Inflammatory macrophage treated with lipopolysaccharide for 1 hour (primary cell): ENCODE data around the gene LRRC9.
"Not testable (repeated sequence)": the region's sequence is repeated elsewhere in the genome, so short reads cannot be mapped to it uniquely, and the experiment has no call there.

Experiments used
- DNase-seq, 2 donors: peaks; one replicate each; pipeline ENCODE4 v3.0.0-alpha.2; 2020 to 2022

Gene LRRC9

DNA sequence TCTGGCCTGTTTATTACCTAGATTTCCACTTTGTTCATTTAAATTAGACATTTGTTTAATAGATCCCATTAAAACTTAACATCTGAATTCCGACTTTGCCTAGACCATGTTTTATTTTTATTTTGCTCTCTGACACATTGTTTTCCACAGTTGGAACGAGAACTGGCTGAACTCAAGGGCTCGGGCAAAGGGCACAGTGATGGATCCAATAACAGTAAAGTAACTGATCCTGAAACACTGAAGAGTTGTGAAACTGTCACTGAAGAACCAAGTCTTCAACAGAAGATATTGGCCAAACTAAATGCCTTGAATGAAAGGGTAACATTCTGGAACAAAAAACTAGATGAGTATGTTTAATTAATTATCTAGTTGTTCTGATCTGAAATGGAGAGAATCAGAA lies 39.7 kb downstream of the LRRC9 start:
- DNase-seq, result no peak

- no peak for DNase-seq
These were observed 41.6 kb downstream of the LRRC9 start for GRCh38 chr14:59961518-59962062.

DNA sequence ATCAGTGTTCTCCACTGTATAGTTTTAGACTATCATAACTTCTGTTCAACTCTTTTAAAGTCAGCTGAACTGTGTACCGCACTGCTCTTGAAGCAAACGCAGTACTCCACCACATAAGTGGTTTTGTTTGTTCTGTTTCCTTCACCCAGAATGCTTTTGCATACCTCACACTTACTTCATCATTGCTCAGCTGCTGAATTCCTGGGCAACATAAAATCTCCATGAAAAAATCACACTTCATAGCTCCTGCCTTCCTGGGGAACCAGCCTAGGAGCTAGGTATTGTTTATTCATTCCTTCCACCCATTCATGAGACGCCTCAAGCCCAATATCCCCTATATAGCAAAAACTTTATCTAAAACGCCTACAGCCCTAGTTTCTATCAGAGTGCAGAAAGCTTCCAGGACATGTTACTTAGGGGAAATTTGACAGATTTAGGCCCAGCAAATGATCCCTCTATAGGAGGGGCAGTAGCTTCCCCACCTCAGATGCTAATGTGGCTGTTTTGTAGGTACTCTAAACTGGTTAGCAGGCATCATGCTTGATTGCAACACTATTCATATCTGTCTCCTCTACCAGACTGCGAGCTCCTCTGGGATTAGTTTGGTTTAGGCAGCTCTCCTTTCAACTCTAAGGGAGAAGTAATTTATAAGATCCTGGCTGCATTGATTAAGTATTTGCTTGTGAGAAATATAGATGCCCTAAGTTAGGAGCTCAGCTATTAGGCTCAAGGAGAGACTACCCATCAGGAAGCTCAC lies 44.5 kb downstream of the LRRC9 start:
- no peak for DNase-seq

- DNase-seq, result no peak
These were observed 49.4 kb downstream of the LRRC9 start for GRCh38 chr14:59969319-59969718.

GRCh38 chr14:59981564-59981963 lies 61.6 kb downstream of the LRRC9 start:
- no peak for DNase-seq

- no peak for DNase-seq
These were observed 63.1 kb downstream of the LRRC9 start for GRCh38 chr14:59983048-59983447.

DNA sequence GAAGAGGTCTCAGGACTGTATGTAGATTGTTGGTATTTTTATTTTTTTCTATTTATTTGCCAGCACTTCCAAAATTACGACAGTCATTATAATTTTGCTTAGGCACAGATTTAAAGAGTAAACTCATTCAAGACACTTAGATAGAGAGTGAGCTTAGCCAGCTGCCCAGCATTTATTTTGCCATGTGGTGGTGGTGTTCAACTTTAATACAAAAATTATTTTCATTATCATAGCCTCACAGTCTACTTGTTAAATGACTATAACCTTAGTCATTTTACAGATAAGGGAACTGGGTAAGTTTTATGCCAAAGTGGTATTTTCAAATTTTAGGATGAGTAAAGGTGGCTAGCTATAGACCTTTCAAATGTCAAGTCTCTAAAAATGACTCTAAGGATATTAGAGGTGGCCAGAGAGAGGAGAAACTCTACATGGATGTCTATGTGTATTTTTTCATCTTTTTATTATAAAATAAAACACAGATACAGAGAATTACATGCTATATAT lies 66.7 kb downstream of the LRRC9 start:
- no peak for DNase-seq

GRCh38 chr14:59997449-59997848 lies 77.5 kb downstream of the LRRC9 start:
- DNase-seq, result no peak

- no peak for DNase-seq
These were observed 78.0 kb downstream of the LRRC9 start for GRCh38 chr14:59997966-59998365.

DNA sequence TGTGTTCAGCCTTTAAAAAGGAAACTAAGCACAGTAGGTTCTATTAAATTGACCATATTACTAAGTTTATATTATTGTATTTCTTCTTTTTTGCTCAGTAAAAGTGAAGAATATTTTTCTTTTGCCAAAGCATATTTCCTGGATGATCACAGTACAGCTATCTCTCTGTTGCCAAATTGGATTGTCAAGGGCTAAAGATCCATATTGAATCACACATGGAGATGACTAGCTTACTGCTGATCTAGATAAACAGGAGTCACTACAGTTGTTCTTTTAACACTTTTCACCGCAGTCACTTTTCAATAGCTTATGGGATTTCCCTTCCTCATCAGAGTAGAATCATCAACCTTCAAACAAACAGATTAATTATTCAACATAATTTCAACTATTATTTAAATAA lies 78.6 kb downstream of the LRRC9 start:
- DNase-seq, result no peak

DNA sequence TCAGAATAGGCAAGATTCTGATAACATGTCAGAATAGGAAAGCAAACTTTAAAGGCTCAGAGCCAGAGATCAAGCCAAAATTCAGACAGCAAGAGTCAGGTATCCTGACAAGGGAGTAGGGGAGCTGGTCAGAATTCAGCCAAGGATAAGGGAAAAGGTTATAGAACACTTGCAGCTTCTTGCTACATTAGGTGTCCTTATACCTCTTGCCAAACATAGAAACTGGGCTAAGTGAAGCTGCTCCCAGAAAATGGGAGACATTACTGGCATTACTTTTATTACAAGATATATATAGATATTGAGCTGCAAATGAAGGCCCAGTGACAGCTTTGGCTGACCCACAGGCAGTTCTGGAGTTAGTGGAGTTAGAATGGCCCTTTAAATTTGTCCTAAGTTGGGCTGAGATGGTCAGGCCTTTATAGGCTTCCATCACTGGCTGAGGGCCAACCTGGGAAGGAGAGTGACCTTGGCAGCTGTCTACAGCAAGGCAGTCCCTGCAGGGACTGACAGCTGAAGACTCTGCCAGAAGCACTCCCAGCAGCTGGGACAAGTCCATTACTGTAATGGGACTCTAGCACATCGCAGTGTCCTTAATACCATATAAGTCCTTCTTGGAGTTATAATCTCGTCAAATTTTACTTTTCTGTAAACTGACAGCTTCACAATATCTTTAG lies 83.0 kb downstream of the LRRC9 start:
- no peak for DNase-seq

GRCh38 chr14:60003991-60004390 lies 84.0 kb downstream of the LRRC9 start:
- no peak for DNase-seq

- DNase-seq, result no peak
These were observed 88.1 kb downstream of the LRRC9 start for GRCh38 chr14:60008042-60008441.

DNA sequence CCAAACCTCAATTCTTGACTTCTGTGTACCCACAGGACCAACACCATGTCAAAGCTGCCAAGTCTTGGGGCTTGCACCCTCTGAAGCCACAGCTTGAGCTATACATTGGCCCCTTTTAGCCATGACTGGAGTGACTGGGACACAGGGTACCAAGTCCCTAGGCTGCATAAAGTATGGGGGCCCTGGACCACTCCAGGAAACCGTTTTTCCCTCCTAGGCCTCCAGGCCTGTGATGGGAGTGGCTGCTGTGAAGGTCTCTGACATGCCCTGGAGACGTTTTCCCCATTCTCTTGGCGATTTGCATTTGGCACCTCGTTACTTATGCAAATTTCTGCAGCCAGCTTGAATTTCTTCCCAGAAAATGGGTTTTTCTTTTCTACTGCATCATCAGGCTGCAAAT lies 90.3 kb downstream of the LRRC9 start:
- DNase-seq, result not testable (repeated sequence)

DNA sequence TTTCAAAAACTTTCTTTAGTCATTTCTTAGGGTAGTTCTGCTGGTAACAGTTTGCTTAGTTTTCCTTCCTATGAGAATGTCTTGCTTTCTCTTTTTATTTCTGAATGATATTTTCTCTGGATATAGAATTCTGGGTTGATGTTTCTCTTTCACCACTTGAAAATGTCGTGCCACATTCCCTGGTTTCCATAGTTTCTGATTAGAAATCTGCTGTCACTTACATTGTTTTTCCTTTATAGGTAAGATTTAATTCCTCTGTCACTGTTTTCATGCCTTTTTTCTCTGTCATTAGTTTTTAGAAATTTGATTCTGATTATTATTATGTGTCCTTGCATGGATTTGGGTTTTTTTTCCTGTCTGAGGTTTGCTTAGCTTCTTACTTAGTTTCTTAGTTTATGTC lies 94.5 kb downstream of the LRRC9 start:
- no peak for DNase-seq

- no peak for DNase-seq
These were observed 101.7 kb downstream of the LRRC9 start for GRCh38 chr14:60021619-60022018.

- DNase-seq, result no peak
These were observed 105.6 kb downstream of the LRRC9 start for GRCh38 chr14:60025571-60025970.

DNA sequence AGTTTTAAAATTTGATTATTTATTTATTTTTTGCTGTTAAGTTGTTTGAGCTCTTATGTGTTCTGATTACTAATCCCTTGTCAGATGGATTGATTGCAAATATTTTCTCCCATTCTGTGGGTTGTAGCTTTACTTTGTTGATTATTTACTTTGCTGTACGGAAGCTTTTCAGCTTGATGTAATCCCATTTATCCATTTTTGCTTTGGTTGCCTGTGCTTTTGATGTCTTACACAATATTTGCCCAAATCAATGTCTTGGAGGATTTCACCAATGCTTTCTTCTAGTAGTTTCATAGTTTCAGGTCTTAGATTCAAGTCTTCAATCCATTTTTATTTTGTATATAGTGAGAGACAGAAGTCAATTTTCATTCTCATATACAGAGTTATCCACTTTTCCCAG lies 115.2 kb downstream of the LRRC9 start:
- no peak for DNase-seq

GRCh38 chr14:60047976-60048375 lies 128.0 kb downstream of the LRRC9 start:
- DNase-seq, result not testable (repeated sequence)

- no peak for DNase-seq
These were observed 131.8 kb downstream of the LRRC9 start for GRCh38 chr14:60051721-60052221.

GRCh38 chr14:60058087-60058486 lies 138.1 kb downstream of the LRRC9 start:
- no peak for DNase-seq

DNA sequence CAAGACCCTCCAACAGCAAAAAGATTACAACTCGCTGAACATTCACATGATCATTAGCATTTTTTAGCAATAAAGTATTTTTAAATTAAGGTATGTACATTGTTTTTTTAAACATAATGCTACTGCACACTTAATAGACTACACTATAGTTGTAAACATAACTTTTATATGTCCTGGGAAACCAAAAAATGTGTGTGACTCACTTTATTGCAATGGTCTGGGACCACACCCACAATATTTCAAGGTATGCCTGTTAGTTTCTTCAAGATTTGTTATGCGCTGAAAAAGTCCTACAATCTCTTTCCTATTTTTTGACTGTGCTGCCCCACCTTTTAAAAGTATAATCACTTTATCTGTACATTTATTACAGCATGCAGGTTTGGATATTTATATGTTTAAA lies 141.4 kb downstream of the LRRC9 start:
- DNase-seq, result no peak

GRCh38 chr14:60064491-60065072 lies 144.6 kb downstream of the LRRC9 start:
- DNase-seq, result peak; percentile 31 to 67

- no peak for DNase-seq
These were observed 147.9 kb downstream of the LRRC9 start for GRCh38 chr14:60067882-60068281.
